ENCODE results near the gene TRABD2B.

DNA sequence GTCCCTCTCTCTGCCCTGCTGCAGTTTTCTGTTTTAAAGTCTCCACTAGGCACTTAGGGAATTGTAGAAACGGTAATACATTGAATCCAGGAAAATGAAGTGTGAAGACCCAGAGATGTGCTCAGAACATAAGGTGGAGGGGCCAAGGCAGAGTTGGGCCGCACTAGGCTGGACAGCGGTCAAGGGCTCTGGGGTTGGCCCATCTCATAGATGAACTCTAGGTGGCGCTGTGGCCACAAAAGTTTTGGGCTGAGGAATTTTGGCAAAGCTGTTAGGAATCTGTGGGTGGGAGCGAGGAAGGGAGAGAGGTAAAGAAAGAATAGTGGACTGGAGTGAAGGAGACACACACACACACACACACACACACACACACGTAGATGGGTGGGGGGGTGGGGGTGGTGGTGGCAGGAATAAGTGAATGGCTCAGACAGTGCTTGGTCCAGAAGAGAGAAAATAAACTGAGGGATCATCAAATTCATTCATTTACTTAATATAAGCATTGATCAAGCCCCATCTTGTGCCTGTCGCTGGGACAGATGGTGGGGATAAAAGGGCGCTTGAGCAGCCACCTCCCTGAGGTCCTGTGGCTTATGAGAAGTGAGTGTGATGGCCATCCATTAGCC, 258.5 kb downstream of the TRABD2B start:
- TF ChIP-seq, protein P1, sequence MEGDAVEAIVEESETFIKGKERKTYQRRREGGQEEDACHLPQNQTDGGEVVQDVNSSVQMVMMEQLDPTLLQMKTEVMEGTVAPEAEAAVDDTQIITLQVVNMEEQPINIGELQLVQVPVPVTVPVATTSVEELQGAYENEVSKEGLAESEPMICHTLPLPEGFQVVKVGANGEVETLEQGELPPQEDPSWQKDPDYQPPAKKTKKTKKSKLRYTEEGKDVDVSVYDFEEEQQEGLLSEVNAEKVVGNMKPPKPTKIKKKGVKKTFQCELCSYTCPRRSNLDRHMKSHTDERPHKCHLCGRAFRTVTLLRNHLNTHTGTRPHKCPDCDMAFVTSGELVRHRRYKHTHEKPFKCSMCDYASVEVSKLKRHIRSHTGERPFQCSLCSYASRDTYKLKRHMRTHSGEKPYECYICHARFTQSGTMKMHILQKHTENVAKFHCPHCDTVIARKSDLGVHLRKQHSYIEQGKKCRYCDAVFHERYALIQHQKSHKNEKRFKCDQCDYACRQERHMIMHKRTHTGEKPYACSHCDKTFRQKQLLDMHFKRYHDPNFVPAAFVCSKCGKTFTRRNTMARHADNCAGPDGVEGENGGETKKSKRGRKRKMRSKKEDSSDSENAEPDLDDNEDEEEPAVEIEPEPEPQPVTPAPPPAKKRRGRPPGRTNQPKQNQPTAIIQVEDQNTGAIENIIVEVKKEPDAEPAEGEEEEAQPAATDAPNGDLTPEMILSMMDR (IDR thresholded peaks at IDR 0.05), result peak; percentile 32 to 66
- no peak for TF ChIP-seq EP300 (IDR thresholded peaks at IDR 0.05)
